Esophagus squamous epithelium (tissue), 5 donors: Measurements from ENCODE around the gene ACR. TPM values are rescaled to one million over a fixed set of nuclear protein-coding genes. Genes with fewer than 3 reads are reported as not detected.
"Not testable (repeated sequence)": the region's sequence is repeated elsewhere in the genome, so short reads cannot be mapped to it uniquely, and the experiment has no call there.

Experiments
- DNase-seq: peaks from one replicate; lab custom pipeline; 2025; lab: John Stamatoyannopoulos, UW
- H3K27ac ChIP-seq, 4 donors: fragments of 200-600 bp; sonication (generic); one replicate each; pipeline ENCODE4 v1.5.1; 2016 to 2019; ENCODE audit warnings: mild to moderate bottlenecking in 1 of 4
- H3K27me3 ChIP-seq, 4 donors: fragments of 200-600 bp; sonication (generic); 1 replicate in 3 of 4; 2 replicates in 1 of 4; pipeline versions ENCODE4 v1.5.1 to v1.6.0; 2017 to 2021; ENCODE audit warnings: antibody characterized with exemption in 1 of 4
- H3K36me3 ChIP-seq, 3 donors: fragments of 200-600 bp; sonication (generic); one replicate each; pipeline ENCODE4 v1.5.1; 2016 to 2019
- H3K4me1 ChIP-seq, 3 donors: fragments of 200-600 bp; sonication (generic); one replicate each; pipeline ENCODE4 v1.5.1; 2017 to 2019
- H3K4me3 ChIP-seq, 4 donors: fragments of 200-600 bp; sonication (generic); 1 replicate in 3 of 4; 2 replicates in 1 of 4; pipeline ENCODE4 v1.5.1; 2016 to 2019; ENCODE audit warnings: mild to moderate bottlenecking in 2 of 4, moderate library complexity in 1 of 4
- H3K9me3 ChIP-seq, 3 donors: fragments of 200-600 bp; sonication (generic); one replicate each; pipeline ENCODE4 v1.5.1; 2016 to 2019
- POLR2A ChIP-seq, 4 donors: fragments of 450-650 bp; IDR thresholded peaks; one replicate each; pipeline ENCODE4 v1.6.1; 2017; ENCODE audit warnings: antibody characterized with exemption in 4 of 4, mild to moderate bottlenecking in 4 of 4, moderate library complexity in 3 of 4
- WGBS, 2 donors: methylation state at CpG; one replicate each; pipeline ENCODE4 v1.1.5; 2018; 5-methylcytosine and 5-hydroxymethylcytosine counted together
- intact Hi-C: fragments of 100-400 bp; cut with DNase I; formaldehyde crosslinking; loops from one replicate; pipeline ENCODE4 v1.15.0; 2022
- total RNA-seq, 4 donors: library from RNA; depleted of rRNA; stranded (reverse); fragments of >200 nt; gene quantifications; one replicate each; pipeline ENCODE4 v1.1.0, GENCODE V29; 2016
- TF ChIP-seq, protein P1 (sequence below), 6 experiments: fragments of 450-650 bp in 4 of 6; fragments of 200-600 bp in 2 of 6; sonication (generic) in 2 of 6; IDR thresholded peaks; one replicate each; pipeline ENCODE4 v1.5.1; 2016 to 2019; ENCODE audit warnings: antibody characterized with exemption in 6 of 6, mild to moderate bottlenecking in 4 of 6, moderate library complexity in 4 of 6
- donor health status: DM: yes; HTN: yes; CAD: no.

ACR gene
- total RNA-seq, 4 donors from 2014 or later: not detected

- intact Hi-C loops: no loop called here
- Histone ChIP-seq H3K9me3 (no peaks in the 10 kb centered on the region), H3K27ac (no peak overlapping the region), H3K27me3 (peaks cover 0 to 31% (median 0%) of the 10 kb centered on the region in 4 donors), H3K4me3 (no peak overlapping the region), H3K36me3 (no peaks in the 10 kb centered on the region), H3K4me1 (peaks cover 5 to 29% (median 8%) of the 10 kb centered on the region in 3 donors)
- 83 to 90% methylated on average over 11 to 12 of the region's 13 CpGs for WGBS, 2 donors
- no peak for TF ChIP-seq POLR2A (IDR thresholded peaks at IDR 0.05)
- TF ChIP-seq, protein P1, sequence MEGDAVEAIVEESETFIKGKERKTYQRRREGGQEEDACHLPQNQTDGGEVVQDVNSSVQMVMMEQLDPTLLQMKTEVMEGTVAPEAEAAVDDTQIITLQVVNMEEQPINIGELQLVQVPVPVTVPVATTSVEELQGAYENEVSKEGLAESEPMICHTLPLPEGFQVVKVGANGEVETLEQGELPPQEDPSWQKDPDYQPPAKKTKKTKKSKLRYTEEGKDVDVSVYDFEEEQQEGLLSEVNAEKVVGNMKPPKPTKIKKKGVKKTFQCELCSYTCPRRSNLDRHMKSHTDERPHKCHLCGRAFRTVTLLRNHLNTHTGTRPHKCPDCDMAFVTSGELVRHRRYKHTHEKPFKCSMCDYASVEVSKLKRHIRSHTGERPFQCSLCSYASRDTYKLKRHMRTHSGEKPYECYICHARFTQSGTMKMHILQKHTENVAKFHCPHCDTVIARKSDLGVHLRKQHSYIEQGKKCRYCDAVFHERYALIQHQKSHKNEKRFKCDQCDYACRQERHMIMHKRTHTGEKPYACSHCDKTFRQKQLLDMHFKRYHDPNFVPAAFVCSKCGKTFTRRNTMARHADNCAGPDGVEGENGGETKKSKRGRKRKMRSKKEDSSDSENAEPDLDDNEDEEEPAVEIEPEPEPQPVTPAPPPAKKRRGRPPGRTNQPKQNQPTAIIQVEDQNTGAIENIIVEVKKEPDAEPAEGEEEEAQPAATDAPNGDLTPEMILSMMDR (IDR thresholded peaks at IDR 0.05): no peak
- DNase-seq: no peak
Measured at GRCh38 chr22:50734986-50735738, 2.8 kb upstream of the ACR start.

DNA sequence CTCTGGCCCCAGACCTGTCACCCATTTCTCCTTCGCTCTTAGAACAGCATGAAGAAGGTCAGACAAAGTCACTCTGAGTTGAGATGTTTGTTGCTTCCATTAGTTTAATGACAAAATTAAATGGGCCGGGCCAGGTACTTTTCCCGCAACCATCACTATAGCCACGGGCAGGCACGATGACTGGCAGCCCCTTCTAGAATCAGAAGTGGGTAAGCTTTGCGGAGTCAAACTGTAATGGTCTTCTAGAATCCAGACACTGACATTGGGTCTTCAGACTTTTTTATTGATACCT lies 2.3 kb upstream of the ACR start:
- Histone ChIP-seq H3K27me3 (peaks cover 0 to 26% (median 0%) of the 10 kb centered on the region in 4 donors), H3K27ac (no peak overlapping the region), H3K9me3 (no peaks in the 10 kb centered on the region), H3K36me3 (no peaks in the 10 kb centered on the region), H3K4me3 (no peak overlapping the region), H3K4me1 (peaks cover 5 to 29% (median 8%) of the 10 kb centered on the region in 3 donors)
- WGBS, 2 donors: 72 to 81% methylated on average over 5 to 6 of the region's 6 CpGs
- no peak for TF ChIP-seq POLR2A (IDR thresholded peaks at IDR 0.05)
- TF ChIP-seq, protein P1 (IDR thresholded peaks at IDR 0.05): no peak
- DNase-seq: no peak
- intact Hi-C loops: no loop called here

- Histone ChIP-seq H3K27ac (no peak overlapping the region), H3K9me3 (no peaks in the 10 kb centered on the region), H3K27me3 (peaks cover 0 to 8% (median 0%) of the 10 kb centered on the region in 4 donors), H3K36me3 (no peaks in the 10 kb centered on the region), H3K4me3 (no peak overlapping the region), H3K4me1 (peaks cover 0 to 1% (median 0%) of the 10 kb centered on the region in 3 donors)
- 79 to 85% methylated on average over 9 to 10 of the region's 10 CpGs for WGBS, 2 donors
- no peak for DNase-seq
- intact Hi-C loops: no loop called here
- TF ChIP-seq POLR2A (IDR thresholded peaks at IDR 0.05): no peak
- TF ChIP-seq, protein P1 (IDR thresholded peaks at IDR 0.05): no peak
Measured at GRCh38 chr22:50738649-50739227, 734 bp downstream of the ACR start.

DNA sequence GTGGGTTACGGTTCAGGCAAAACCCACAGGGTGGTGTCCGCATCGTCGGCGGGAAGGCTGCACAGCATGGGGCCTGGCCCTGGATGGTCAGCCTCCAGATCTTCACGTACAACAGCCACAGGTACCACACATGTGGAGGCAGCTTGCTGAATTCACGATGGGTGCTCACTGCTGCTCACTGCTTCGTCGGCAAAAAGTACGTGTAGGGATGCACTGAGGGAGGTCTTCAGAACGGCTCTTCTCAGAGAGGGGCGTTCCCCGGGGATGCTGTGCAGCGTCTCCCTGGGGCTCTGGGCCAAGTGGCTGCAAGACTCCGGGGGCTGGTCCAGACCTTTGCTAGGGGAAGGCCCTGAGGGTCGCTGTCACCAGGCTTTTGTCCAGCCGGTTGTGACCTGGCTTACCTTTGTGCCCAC lies 1.3 kb downstream of the ACR start:
- intact Hi-C loops: no loop called here
- Histone ChIP-seq H3K27ac (no peak overlapping the region), H3K4me3 (no peak overlapping the region), H3K36me3 (no peaks in the 10 kb centered on the region), H3K4me1 (no peaks in the 10 kb centered on the region), H3K9me3 (no peaks in the 10 kb centered on the region), H3K27me3 (peaks cover 0 to 8% (median 0%) of the 10 kb centered on the region in 4 donors)
- no peak for DNase-seq
- 65 to 73% methylated on average over 2 to 5 of the region's 17 CpGs for WGBS, 2 donors
- no peak for TF ChIP-seq POLR2A (IDR thresholded peaks at IDR 0.05)
- TF ChIP-seq, protein P1 (IDR thresholded peaks at IDR 0.05): no peak

GRCh38 chr22:50739894-50740293 lies 1.9 kb downstream of the ACR start:
- peaks cover 0 to 8% (median 0%) of the 10 kb centered on the region in 4 donors for H3K27me3 ChIP-seq
- DNase-seq: no peak
- no peaks in the 10 kb centered on the region for H3K36me3 ChIP-seq
- H3K27ac ChIP-seq: no peak overlapping the region
- no peaks in the 10 kb centered on the region for H3K9me3 ChIP-seq
- no peak overlapping the region for H3K4me3 ChIP-seq
- H3K4me1 ChIP-seq: no peaks in the 10 kb centered on the region
- intact Hi-C loops: no loop called here
- WGBS, 2 donors: 67 to 100% methylated on average over 2 to 7 of the region's 12 CpGs
- TF ChIP-seq, protein P1 (IDR thresholded peaks at IDR 0.05): no peak
- no peak for TF ChIP-seq POLR2A (IDR thresholded peaks at IDR 0.05)

DNA sequence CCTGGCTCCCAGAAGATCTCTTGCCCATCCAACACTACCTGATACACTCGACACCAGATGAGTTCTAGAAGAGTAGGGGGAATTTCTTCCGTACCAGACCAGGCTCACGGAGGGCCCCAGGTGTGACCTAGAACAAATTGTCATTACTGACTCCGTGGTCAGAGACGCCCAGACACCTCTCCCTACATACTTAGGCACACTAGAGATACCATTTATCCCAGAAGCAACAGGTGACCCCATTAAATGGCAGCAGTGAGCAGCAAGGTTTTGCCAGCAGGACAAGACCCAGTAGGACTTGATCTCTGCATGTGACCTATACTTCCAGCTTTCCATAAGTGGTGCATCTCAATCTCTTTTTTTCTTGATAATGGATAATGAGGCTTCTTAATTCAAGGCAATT lies 2.7 kb downstream of the ACR start:
- intact Hi-C loops, H3K4me3 ChIP-seq, H3K9me3 ChIP-seq, H3K27me3 ChIP-seq, H3K27ac ChIP-seq, H3K36me3 ChIP-seq, DNase-seq, H3K4me1 ChIP-seq: not testable (repeated sequence)
- 80 to 100% methylated on average over 2 to 5 of the region's 5 CpGs for WGBS, 2 donors

GRCh38 chr22:50744424-50744823 lies 6.4 kb downstream of the ACR start:
- H3K4me3 ChIP-seq, H3K9me3 ChIP-seq, intact Hi-C loops, H3K27ac ChIP-seq, H3K4me1 ChIP-seq, H3K27me3 ChIP-seq, H3K36me3 ChIP-seq, DNase-seq: not testable (repeated sequence)
- WGBS, 2 donors: 76% methylated on average over 5 of the region's 12 CpGs; no CpG with 5 or more reads in 1 of the 2 donors

DNA sequence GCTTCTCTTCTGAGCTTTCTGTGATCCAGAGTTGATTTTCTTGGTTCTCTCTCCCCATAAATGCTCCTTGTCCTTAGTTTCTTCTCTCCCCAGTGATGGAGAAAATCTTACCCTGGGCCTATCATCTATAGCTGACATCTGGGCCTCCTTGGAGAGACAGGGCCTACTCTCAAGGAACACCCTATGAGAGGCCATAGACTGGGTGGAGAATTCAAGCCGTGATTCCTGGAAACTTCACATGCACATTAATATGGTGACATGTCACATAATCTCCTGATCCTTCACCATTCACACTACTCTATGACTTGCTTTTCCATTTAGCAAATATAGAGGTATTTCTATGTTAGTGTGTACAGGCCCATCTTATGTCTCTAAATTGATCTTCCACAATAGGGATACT lies 9.5 kb downstream of the ACR start:
- DNase-seq, H3K27ac ChIP-seq, H3K27me3 ChIP-seq, H3K36me3 ChIP-seq, H3K9me3 ChIP-seq, H3K4me3 ChIP-seq, H3K4me1 ChIP-seq, intact Hi-C loops: not testable (repeated sequence)
- 79 to 91% methylated on average over 1 of the region's 1 CpG for WGBS, 2 donors
